B cell (primary cell): ENCODE data around the gene KRTAP5-2.

ENCODE experiments used
- EZH2 ChIP-seq: IDR thresholded peaks from 2 replicates; pipeline ENCODE4 v1.6.1; 2012; ENCODE audit warnings: borderline replicate concordance, low read depth, mild to moderate bottlenecking, moderate library complexity, low read length; ENCODE audit not compliant: insufficient read depth, poor library complexity, severe bottlenecking
- TF ChIP-seq, protein P1 (sequence below): fragments of 200-600 bp; IDR thresholded peaks from one replicate; pipeline ENCODE4 v1.8.0; 2022; ENCODE audit warnings: antibody characterized with exemption, mild to moderate bottlenecking

DNA sequence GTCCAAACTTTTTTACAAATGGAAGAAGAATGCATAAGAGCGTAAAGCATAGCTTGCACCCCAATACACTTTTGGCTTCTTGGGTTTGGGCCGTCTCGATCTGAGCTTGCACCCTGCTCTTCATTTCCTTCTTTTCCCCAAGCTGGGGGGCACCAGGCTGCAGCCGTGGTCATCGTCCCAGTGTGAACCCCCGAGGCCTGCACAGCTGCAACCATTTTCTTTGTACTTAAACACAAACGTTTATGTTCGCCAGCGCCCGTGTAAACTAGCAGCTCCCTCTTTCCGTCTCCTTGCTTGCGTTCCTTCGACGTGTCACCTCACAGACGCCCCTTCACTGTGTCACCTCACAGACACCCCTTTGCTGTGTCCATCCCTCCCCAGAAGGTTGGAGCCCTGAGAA, 41.6 kb upstream of the KRTAP5-2 start:
- TF ChIP-seq, protein P1, sequence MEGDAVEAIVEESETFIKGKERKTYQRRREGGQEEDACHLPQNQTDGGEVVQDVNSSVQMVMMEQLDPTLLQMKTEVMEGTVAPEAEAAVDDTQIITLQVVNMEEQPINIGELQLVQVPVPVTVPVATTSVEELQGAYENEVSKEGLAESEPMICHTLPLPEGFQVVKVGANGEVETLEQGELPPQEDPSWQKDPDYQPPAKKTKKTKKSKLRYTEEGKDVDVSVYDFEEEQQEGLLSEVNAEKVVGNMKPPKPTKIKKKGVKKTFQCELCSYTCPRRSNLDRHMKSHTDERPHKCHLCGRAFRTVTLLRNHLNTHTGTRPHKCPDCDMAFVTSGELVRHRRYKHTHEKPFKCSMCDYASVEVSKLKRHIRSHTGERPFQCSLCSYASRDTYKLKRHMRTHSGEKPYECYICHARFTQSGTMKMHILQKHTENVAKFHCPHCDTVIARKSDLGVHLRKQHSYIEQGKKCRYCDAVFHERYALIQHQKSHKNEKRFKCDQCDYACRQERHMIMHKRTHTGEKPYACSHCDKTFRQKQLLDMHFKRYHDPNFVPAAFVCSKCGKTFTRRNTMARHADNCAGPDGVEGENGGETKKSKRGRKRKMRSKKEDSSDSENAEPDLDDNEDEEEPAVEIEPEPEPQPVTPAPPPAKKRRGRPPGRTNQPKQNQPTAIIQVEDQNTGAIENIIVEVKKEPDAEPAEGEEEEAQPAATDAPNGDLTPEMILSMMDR, result no peak
- TF ChIP-seq EZH2, result no peak
